T-helper 2 cell treated with Interferon-gamma antibody and Interleukin-4, amounts not matched to agents 5 μg/mL and 100 μg/mL, for 36 hours (primary cell): Measurements from ENCODE around the gene RAB11FIP3.
"Not testable (repeated sequence)": the region's sequence is repeated elsewhere in the genome, so short reads cannot be mapped to it uniquely, and the experiment has no call there.

Source experiments
- DNase-seq: peaks from one replicate; pipeline ENCODE4 v3.0.0; 2021; ENCODE audit warnings: low spot score
- H3K27ac Mint-ChIP-seq: one replicate; pipeline ENCODE4 v1.8.0; 2021; ENCODE audit warnings: mild to moderate bottlenecking, mixed read lengths
- H3K27me3 Mint-ChIP-seq: one replicate; pipeline ENCODE4 v1.8.0; 2021; ENCODE audit warnings: low read depth, mixed read lengths
- H3K36me3 Mint-ChIP-seq: one replicate; pipeline ENCODE4 v1.8.0; 2021; ENCODE audit warnings: low read depth, mixed read lengths
- H3K4me1 Mint-ChIP-seq: one replicate; pipeline ENCODE4 v1.8.0; 2021; ENCODE audit warnings: low read depth, mixed read lengths
- H3K4me3 Mint-ChIP-seq: one replicate; pipeline ENCODE4 v1.8.0; 2022; ENCODE audit warnings: mild to moderate bottlenecking, moderate library complexity, mixed read lengths
- H3K9me3 Mint-ChIP-seq: one replicate; pipeline ENCODE4 v1.8.0; 2021; ENCODE audit warnings: mixed read lengths

Gene RAB11FIP3

DNA sequence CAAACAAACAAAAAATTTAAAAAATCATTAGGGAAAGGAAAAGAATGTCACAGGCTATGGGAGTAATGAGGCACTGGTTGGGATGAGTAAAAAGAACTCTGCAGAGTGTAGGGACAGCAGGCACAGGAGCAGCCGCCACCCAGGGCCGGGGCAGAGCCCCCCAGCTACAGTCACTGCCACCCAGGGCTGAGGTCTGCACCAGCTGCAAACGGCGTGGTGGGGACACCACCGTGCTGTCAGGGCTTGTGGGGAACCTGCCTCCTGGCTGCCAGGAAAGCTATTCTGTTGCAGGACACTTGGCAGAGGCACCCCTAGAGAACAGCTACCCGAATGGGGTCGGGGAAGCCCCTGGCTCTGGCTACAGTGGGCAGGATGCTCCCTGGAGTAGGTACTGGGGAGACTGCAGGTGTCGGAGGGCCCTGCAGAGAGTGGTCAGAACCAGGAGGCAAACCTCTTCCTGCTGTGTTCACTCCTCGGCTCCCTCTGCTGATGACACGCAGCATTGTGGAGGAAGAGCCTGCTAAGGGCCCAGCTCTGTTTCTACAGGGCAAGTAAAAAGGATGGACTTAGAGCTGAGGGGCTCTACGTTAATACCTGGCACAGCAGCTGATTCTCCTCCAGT, 69.8 kb downstream of the RAB11FIP3 start:
- Mint-ChIP-seq H3K4me3 (no peak overlapping the region), H3K27ac (no peak overlapping the region), H3K9me3 (no peaks in the 10 kb centered on the region), H3K4me1 (no peaks in the 10 kb centered on the region), H3K27me3 (no peaks in the 10 kb centered on the region), H3K36me3 (no peaks in the 10 kb centered on the region)
- peak; percentile 12 for DNase-seq

DNA sequence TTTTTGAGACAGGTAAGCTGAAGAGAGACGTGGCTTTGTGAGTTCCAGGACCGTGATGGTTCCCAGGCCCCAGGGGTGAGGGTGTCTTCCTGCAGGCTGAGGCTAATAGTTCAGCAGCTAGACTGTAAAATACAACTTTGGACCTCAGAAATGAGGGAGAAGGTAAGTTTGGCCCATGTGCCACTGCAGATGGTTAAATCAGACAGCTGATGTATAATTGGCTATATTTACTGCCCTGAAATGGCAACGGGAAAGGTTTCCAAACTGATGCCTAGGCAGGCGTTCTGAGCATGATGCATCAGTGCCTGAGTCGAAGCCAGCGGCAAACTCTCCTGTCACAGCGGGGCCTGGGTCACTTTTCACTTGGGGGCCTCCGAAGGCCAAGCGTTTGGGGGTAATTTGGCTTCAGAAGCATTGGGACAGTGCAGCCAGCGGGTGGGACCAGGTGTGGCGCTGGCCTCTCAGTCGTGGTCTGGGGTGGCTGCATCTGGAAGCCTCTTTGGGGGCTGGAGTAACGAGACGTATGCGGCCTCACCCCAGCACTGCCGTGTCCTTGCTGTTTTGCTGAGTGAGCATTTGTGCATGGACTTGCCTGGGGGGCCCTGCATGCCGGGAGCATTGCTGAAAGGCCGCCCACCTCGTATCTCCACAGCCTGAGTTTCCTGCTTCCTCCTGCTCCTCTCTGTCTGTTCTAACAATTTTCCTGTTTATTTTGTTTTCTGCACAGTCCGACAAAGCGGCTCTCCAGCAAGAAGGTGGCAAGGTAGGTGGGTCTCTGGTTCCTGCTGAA, 70.8 kb downstream of the RAB11FIP3 start:
- H3K36me3 Mint-ChIP-seq = no peaks in the 10 kb centered on the region
- DNase-seq = no peak
- H3K4me1 Mint-ChIP-seq = no peaks in the 10 kb centered on the region
- H3K4me3 Mint-ChIP-seq = no peak overlapping the region
- H3K27ac Mint-ChIP-seq = no peak overlapping the region
- no peaks in the 10 kb centered on the region for H3K27me3 Mint-ChIP-seq
- H3K9me3 Mint-ChIP-seq = no peaks in the 10 kb centered on the region

GRCh38 chr16:497258-497657, 71.8 kb downstream of the RAB11FIP3 start:
- H3K36me3 Mint-ChIP-seq = no peaks in the 10 kb centered on the region
- no peak for DNase-seq
- no peaks in the 10 kb centered on the region for H3K4me1 Mint-ChIP-seq
- no peak overlapping the region for H3K27ac Mint-ChIP-seq
- H3K27me3 Mint-ChIP-seq = no peaks in the 10 kb centered on the region
- no peaks in the 10 kb centered on the region for H3K9me3 Mint-ChIP-seq
- H3K4me3 Mint-ChIP-seq = no peak overlapping the region

GRCh38 chr16:499924-500323, 74.5 kb downstream of the RAB11FIP3 start:
- Mint-ChIP-seq H3K4me3 (no peak overlapping the region), H3K9me3 (no peaks in the 10 kb centered on the region)

GRCh38 chr16:500709-501108, 75.3 kb downstream of the RAB11FIP3 start:
- Mint-ChIP-seq H3K27ac (no peak overlapping the region), H3K27me3 (no peaks in the 10 kb centered on the region), H3K9me3 (no peaks in the 10 kb centered on the region), H3K4me3 (no peak overlapping the region), H3K4me1 (no peaks in the 10 kb centered on the region), H3K36me3 (no peaks in the 10 kb centered on the region)
- DNase-seq = no peak

More at GRCh38 chr16:499924-500323, 74.5 kb downstream of the RAB11FIP3 start:
- Mint-ChIP-seq H3K27ac (no peak overlapping the region), H3K4me1 (no peaks in the 10 kb centered on the region), H3K36me3 (no peaks in the 10 kb centered on the region), H3K27me3 (no peaks in the 10 kb centered on the region)
- DNase-seq = no peak

DNA sequence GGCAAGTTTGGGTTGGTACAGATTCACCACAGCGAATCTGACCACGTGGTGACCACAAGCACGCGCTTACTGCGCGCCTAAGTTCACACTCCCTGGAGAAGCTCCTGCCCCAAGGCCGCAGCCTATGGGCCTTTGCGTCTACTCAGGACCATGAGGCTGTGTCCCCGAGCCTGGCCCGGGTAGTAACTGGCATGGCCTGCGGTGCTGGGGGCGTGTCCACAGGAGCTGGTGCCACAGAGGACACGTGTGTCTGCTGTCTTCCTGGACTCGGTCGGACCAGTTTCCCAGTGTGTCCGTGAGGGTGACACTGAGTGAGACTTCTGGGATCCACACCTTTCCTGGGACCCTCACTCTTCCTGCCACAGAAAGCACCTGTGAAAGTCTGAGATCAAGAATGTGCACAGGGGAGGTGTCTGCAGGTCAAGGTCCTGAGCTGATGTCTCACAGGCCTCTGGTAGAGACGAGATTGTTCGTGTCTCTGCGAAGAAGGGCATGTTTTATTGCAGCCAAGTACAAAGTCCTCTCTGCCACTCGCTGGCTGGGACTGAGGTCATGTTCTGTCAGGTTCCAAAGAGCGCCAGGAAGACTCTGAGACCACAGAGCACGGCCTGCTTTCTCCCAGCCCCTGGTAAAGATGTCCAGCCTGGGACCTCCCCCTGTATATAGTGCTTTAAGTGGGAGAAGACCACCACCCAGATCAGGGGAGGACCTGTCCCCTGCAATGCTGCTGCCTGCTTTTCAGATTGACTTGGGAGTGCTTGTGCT, 76.9 kb downstream of the RAB11FIP3 start:
- Mint-ChIP-seq H3K27me3 (no peaks in the 10 kb centered on the region), H3K4me1 (no peaks in the 10 kb centered on the region), H3K27ac (no peak overlapping the region), H3K36me3 (no peaks in the 10 kb centered on the region), H3K9me3 (no peaks in the 10 kb centered on the region), H3K4me3 (no peak overlapping the region)
- no peak for DNase-seq

GRCh38 chr16:503150-504071, 78.0 kb downstream of the RAB11FIP3 start:
- no peak overlapping the region for H3K27ac Mint-ChIP-seq
- no peaks in the 10 kb centered on the region for H3K4me1 Mint-ChIP-seq
- no peaks in the 10 kb centered on the region for H3K27me3 Mint-ChIP-seq
- no peak for DNase-seq
- H3K36me3 Mint-ChIP-seq = no peaks in the 10 kb centered on the region
- no peaks in the 10 kb centered on the region for H3K9me3 Mint-ChIP-seq
- H3K4me3 Mint-ChIP-seq = no peak overlapping the region

- Mint-ChIP-seq H3K4me1 (no peaks in the 10 kb centered on the region), H3K27ac (no peak overlapping the region), H3K27me3 (no peaks in the 10 kb centered on the region), H3K36me3 (no peaks in the 10 kb centered on the region), H3K9me3 (no peaks in the 10 kb centered on the region), H3K4me3 (no peak overlapping the region)
- DNase-seq = no peak
These were observed 80.2 kb downstream of the RAB11FIP3 start for GRCh38 chr16:505479-506245.

DNA sequence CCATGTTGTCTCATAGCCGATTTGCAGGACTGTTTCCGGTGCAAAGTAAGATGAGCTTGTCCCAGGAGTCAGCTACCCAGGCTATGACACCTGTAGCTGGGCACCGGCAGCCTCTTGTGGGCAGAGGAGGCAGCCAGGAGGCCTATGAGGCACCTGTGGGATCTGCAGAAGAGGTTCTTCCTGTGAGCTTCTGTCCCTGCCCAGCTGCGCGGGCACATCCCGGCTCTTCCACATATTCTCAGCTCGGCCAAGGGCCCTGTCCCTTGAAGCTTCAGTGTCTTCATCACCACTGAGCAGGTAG, 80.7 kb downstream of the RAB11FIP3 start:
- Mint-ChIP-seq H3K4me3 (no peak overlapping the region), H3K9me3 (no peaks in the 10 kb centered on the region), H3K4me1 (no peaks in the 10 kb centered on the region), H3K27ac (no peak overlapping the region), H3K27me3 (no peaks in the 10 kb centered on the region), H3K36me3 (no peaks in the 10 kb centered on the region)
- DNase-seq = no peak

DNA sequence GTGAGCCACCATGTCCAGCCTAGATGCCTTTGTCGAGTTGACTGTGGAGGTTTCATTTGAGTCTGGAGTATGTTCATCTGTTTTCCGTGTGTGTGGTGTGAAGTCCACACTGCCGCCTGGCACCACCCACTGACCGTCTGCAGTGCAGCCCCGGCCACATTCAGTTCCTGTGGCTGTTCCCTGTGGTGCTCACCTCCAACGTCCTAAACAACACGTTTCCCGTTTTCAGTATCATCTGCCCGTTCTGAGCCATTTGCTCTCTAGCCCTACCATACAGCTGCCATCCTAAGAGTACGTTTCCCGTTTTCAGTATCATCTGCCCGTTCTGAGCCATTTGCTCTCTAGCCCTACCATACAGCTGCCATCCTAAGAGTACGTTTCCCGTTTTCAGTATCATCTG, 82.1 kb downstream of the RAB11FIP3 start:
- H3K4me1 Mint-ChIP-seq, H3K9me3 Mint-ChIP-seq, H3K36me3 Mint-ChIP-seq, DNase-seq, H3K4me3 Mint-ChIP-seq, H3K27me3 Mint-ChIP-seq, H3K27ac Mint-ChIP-seq: not testable (repeated sequence)

DNA sequence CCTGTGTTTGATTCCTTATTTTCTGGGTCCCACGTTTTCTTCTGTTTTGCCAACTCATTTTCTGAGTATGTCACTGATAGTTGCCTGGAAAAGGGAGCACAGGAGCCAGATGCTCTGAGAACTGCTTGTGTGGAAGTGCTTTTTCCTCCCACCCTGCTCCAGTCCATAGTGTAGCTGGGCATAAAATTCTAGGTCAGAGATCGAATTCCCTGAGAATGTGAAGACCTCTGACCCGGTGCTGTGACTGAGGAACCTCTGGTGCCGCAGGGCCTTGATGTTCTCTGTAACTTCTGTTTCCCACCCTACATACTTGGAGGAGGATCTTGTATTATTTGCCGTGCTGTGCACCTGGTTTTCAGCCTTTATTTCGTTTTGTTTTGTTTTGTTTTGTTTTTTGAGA, 82.5 kb downstream of the RAB11FIP3 start:
- no peaks in the 10 kb centered on the region for H3K4me1 Mint-ChIP-seq
- H3K4me3 Mint-ChIP-seq = no peak overlapping the region
- H3K36me3 Mint-ChIP-seq = no peaks in the 10 kb centered on the region

DNA sequence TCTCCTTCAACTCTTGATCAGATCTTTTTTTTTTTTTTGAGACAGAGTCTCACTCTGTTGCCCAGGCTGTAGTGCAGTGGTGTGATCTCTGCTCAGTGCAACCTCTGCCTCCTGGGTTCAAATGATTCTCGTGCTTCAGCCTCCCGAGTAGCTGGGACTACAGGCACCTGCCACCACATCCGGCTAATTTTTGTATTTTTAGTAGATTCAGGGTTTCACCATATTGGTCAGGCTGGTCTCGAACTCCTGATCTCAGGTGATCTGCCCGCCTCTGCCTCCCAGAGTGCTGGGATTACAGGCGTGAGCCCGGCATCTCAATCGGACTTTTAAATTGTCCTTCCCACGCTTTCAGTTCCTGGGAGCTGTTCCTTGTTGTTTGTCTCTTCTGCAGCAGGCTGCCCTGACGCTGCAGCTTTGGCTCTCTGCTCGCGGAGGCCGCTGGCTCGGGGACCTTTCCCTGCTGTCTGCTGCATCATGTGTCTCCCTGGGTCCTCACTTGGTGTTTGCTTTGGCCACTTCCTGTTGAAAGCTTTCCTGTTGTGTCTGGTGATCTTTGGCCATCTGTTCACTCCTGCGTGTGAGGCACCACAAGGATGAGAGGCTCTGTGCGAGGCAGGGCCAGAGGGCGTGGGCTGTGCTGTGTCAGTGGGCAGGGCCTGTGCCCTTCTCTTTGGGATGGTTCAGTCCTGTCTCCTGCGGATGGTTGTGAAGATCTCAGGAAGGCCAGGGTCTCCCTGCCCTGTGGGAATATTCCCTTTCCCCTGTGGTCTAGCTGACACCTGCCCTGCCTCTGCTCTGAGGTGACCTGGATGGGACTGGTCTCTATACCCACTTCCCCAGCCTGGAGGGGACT, 83.7 kb downstream of the RAB11FIP3 start:
- Mint-ChIP-seq H3K9me3 (no peaks in the 10 kb centered on the region), H3K36me3 (no peaks in the 10 kb centered on the region), H3K27me3 (no peaks in the 10 kb centered on the region), H3K4me3 (no peak overlapping the region), H3K27ac (no peak overlapping the region), H3K4me1 (no peaks in the 10 kb centered on the region)
- DNase-seq = no peak

More for the DNA sequence above, 82.5 kb downstream of the RAB11FIP3 start:
- H3K27ac Mint-ChIP-seq = no peak overlapping the region
- H3K9me3 Mint-ChIP-seq = no peaks in the 10 kb centered on the region
- DNase-seq = no peak
- no peaks in the 10 kb centered on the region for H3K27me3 Mint-ChIP-seq
